Pons (tissue), 1 donor: ENCODE data around the gene IL31.
"Not testable (repeated sequence)": the region's sequence is repeated elsewhere in the genome, so short reads cannot be mapped to it uniquely, and the experiment has no call there.

ENCODE experiments used
- DNase-seq: peaks from one replicate; pipeline ENCODE4 v3.0.0-alpha.2; 2016; ENCODE audit warnings: low spot score

Gene IL31

DNA sequence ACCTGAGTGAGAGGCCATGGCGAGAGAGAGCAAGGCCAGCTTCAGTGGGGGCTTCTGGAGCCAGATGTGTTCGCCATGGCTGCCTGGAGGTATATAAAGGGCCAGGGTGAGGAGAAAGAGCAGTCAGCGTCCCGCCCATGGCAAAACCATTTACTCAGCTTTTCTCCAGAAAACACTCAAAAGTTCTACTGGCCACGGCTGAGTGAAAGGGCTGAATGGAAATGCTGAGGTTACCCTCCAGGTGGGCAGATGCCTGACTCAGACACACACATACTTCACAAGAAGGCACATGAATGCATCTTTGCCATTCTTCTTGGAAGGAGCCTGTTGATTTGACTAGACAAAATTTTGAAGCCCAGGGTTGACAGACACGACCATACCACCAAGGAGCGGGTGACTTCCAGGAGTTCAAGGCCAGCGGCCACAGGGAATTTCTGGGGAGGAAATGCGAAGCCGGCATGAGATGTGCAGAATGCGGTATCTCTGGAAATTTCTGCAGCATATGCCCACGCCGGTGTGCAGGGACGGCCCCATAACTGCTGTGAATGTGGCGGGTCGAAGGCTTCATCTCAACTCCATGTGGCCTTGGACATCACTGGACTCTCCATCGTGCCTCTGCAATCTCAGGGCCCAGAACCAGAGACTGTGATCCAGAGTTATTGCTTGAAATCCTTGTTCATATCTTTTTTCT lies at the start of gene IL31:
Gene IL31 (minus strand): TSS at position 67 of the 691 bp plus-strand sequence. CDS start 49 bp downstream, at position 18.
- DNase-seq, result no peak

GRCh38 chr12:122216445-122216844 lies 42.4 kb upstream of the IL31 start:
- DNase-seq, result no peak

GRCh38 chr12:122215771-122216170 lies 41.8 kb upstream of the IL31 start:
- DNase-seq, result no peak

- DNase-seq, result no peak
Observed at GRCh38 chr12:122208073-122208820, 34.2 kb upstream of the IL31 start.

DNA sequence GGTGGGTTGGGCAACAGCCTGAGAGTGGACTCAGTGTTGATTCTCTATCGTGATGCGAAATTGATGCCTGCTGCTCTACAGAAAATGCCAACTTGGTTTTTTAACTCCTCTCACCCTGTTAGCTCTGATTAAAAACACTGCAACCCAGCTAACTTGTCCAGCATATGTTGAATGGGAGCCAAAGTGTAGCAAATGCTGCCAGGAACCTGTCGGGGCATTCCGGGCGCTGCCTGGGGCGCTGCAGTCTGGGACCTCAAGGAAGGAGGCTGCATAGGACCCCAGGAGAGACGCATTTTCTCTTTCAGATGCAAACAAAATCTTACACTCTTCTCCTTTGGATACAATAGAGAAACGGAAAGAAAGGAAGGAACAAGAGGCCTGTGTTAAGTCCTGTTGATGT lies 33.4 kb upstream of the IL31 start:
- DNase-seq, result no peak

- no peak for DNase-seq
Observed at GRCh38 chr12:122206976-122207375, 33.0 kb upstream of the IL31 start.

- no peak for DNase-seq
Observed at GRCh38 chr12:122206111-122206881, 32.3 kb upstream of the IL31 start.

DNA sequence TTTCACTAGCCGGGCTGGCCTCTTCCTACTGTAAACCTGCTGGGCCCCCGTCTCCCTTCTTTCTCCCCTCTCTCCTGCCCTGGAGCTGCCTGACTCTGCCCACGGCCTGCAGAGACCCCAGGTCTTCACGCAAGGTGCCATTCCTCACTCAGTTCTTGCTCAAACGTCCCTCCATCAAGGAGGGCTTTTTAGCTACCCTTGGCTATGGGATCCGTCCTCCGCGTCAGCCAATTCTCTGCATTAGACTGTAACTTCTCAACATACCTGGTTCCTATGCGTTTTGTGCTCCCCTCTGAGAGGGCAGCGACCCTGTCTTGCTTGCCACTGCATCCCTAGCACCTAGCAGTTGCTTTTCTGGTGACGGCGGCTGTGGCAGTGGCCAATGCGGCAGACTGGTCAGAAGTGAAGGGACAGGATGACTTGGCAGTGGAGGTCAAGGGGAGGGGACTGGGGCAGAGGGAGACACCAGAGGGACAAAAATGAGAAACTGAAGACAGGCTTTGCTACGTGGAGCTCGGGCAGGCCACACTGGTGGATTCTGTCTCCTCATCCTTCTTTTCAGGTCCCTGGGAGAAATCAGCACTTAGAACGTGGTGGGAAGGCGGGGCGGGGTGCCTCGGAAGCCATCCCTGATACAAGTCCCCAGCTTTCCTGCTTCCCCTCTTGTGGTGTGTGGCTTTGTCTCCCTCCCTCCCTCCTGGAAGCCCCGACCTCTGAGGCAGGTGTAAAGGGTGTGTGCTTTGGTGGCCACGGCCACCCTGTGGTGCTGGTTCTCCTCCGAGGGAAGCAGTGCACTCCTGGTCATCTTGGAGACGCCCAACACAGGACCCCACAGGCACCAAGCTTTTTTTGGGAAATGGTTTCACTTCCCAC lies 31.3 kb upstream of the IL31 start:
- no peak for DNase-seq

DNA sequence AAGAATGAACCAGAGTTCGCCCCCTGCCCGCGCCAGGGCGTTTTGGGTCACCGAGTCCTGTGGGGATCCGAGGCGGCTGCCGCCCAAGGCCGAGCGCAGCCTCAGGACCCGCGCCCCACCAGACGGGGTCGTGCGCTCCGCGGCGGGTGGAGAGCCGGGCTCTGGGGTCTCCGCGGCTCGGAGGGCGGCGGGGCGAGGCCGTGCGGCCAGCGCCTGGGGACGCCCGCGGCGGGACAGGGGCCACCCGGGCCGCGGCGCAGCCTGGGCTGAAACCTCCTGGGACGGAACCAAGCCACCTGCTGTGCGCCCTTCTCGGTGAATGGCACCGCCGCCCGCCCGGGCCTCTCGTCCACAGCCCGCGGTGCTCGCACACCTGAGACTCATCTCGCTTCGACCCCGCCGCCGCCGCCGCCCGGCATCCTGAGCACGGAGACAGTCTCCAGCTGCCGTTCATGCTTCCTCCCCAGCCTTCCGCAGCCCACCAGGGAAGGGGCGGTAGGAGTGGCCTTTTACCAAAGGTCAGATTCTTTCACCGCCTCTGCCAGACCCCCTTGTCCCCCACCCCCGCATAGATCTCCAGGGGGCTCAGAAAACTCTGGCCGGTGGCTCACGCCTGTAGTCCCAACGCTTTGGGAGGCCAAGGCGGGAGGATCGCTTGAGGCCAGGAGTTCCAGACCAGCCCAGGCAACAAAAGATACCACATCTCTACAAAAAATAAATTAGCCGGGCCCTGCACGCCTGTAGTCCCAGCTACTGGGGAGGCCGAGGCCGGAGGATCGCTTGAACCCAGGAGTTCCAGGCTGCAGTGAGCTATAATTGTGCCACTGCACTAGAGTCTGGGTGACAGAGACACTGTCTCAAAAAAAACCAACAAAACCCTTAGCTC lies 30.4 kb upstream of the IL31 start:
- DNase-seq, result no peak

DNA sequence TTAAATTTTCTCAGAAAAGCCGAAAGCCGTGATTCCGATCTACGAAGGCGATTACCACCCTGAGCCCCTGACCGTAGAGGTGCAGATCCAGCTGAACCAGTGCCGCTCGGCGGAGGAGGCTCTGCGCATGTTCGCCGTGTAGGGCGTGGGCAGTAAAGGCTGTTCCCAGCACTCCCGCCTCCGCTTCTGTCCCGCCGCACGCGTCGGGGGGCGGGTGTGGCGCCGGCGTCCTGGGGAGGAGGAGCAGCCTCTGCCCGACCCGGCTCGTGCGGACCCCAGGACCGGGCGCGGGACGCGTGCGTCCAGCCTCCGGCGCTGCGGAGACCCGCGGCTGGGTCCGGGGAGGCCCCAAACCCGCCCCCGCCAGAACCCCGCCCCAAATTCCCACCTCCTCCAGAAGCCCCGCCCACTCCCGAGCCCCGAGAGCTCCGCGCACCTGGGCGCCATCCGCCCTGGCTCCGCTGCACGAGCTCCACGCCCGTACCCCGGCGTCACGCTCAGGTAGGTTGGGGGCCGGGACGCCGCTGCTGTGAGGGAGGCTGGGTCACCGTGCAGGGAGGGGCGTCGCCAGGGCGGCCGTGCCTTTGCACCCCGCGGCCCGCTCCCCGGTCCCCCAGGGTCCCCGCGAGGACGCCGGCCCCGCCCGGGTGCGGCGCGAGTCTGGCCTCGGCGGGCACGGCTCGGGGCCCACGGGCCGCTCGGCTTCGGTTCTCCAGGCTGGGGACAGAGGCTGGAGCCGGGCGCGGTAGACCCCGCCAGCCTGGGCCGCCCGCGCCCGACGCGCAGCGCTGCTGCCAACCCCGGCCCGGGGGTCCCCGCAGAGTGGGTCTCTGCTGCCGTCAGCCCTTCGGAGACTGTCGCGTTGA lies 29.5 kb upstream of the IL31 start, which contains the start of gene B3GNT4:
Gene B3GNT4 (plus strand): TSS at position 409 of the 866 bp plus-strand sequence. CDS start 910 bp downstream, outside the sequence.
- DNase-seq, result no peak

DNA sequence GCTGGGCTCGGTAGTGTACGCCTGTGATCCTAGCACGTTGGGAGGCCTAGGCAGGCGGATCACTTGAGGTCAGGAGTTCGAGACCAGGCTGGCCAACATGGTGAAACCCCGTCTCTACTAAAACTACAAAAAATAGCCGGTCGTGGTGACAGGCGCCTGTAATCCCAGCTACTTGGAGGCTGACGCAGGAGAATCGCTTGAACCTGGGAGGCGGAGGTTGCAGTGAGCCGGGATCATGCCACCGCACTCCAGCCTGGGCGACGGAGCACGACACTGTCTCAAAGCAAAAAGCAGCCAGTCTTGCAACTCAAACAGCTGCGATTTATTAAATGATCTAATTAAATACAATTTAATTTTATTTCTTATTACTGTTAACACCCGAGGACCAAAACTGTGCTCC lies 28.8 kb upstream of the IL31 start:
- DNase-seq, result not testable (repeated sequence)

DNA sequence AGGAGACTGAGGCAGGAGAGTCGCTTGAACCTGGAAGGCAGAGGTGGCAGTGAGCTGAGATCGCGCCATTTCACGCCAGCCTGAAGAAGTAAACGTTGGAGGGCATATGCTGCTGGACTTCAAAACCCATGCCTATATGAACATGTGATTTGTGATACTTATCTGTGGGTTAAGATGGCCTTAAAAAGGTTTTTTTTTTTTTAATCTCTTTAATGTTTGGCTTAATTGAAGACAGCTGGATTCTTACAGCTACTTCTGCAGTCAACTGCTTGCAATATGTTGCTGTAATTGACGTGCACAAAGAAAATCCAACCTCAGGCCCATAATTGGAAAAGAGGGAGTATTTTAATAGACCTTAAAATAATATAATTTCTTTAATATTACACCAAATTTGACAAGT lies 28.0 kb upstream of the IL31 start:
- DNase-seq, result no peak

DNA sequence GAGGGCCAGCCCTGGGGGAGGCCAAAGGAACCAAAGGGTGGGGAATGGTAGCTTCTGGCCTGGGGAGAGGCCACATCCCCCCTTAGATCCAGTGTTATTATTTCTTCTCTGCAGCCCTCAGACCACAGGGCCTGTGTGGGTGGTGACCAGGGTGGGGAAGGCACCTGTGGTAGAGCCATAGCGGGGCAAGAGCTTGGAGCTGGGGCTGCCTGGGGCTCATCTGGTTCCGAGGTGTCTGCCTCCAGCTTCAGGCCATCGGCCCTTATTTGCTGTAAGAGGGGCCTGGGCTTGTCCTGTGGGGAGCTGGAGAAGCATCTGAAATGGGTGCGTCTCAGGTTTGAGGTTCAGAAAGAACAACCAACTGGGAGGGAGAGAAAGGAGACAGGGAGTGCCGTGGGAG lies 27.4 kb upstream of the IL31 start:
- no peak for DNase-seq

- no peak for DNase-seq
Observed at GRCh38 chr12:122200541-122201175, 26.6 kb upstream of the IL31 start.

DNA sequence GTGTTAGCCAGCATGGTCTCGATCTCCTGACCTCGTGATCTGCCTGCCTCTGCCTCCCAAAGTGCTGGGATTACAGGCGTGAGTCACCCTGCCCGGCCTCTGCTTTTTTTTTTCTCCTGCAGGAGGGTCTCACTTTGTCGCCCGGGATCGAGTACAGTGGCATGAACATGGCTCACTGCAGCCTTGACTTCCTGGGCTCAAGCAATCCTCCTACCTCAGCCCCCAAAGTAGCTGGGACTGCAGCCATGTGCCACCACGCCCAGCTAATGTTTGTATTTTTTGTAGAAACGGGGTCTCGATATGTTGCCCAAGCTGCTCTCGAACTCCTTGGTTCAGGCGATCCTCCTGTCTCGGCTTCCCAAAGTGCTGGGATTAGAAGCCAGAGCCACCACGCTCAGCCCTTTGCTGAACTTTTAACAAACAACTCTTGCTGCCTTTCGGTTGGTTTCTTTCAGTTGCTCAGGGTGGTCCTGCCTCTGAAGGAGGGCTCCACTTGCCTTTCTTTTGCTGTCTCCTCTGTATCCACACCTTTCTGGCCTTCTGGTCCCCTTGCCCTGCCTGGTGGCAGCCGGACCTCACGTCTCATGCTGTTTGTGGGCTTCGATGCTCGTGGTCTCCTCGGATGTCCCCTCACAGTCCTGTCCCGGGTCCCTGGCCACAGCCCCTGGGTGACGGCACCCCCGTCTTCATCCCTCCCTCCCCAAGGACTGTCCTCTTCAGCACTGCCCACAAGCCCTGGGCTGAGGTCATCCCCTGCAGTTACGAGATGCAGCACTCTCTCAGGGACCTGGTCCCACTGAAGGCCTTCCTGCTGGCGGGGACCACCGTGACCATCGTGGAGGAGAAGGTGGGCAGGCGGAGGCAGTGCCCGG lies 25.7 kb upstream of the IL31 start:
- DNase-seq, result no peak

DNA sequence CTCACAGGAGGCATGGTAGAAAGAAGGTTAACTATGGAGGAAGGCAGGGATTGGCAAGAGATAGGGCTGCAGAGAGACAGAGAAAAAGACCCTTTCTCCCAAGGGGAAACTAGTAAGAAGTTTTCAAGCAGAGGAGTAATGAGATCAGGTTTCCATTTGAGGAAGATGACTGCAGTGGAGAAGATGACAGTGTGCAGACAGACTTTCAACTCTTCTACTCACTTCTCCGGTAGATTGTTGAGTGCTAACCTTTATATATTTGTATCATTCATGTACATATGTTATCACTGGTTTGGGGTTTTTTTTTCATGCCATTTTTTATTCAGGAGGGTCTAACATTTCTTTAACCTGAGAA lies 23.6 kb upstream of the IL31 start:
- DNase-seq, result no peak

- no peak for DNase-seq
Observed at GRCh38 chr12:122195405-122195804, 21.4 kb upstream of the IL31 start.

- DNase-seq, result no peak
Observed at GRCh38 chr12:122194804-122195203, 20.8 kb upstream of the IL31 start.
